ENCODE measurements around the gene CARS2.
"Not testable (repeated sequence)": the region's sequence is repeated elsewhere in the genome, so short reads cannot be mapped to it uniquely, and the experiment has no call there.

CARS2 gene

GRCh38 chr13:110681868-110682550 lies 23.9 kb downstream of the CARS2 start:
- DNase-seq: no peak

DNA sequence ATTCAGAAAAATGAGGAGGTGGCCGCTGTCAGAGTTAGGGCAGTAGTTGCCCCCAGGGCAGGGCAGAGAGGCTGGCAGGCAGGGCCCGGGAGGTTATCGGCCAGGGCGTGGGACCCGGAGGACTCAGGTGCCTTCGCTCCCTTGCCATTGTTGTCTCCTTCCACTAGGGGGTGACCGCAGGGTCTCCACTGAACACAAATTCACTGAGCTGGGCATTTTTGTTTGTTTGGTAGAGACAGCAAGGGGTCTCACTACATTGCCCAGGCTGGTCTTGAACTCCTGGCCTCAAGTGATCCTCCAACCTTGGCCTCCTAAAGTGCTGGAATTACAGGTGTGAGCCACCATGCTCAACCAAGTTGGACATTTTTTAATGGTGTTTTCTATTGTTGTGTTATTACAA lies 25.1 kb downstream of the CARS2 start:
- no peak for DNase-seq

DNA sequence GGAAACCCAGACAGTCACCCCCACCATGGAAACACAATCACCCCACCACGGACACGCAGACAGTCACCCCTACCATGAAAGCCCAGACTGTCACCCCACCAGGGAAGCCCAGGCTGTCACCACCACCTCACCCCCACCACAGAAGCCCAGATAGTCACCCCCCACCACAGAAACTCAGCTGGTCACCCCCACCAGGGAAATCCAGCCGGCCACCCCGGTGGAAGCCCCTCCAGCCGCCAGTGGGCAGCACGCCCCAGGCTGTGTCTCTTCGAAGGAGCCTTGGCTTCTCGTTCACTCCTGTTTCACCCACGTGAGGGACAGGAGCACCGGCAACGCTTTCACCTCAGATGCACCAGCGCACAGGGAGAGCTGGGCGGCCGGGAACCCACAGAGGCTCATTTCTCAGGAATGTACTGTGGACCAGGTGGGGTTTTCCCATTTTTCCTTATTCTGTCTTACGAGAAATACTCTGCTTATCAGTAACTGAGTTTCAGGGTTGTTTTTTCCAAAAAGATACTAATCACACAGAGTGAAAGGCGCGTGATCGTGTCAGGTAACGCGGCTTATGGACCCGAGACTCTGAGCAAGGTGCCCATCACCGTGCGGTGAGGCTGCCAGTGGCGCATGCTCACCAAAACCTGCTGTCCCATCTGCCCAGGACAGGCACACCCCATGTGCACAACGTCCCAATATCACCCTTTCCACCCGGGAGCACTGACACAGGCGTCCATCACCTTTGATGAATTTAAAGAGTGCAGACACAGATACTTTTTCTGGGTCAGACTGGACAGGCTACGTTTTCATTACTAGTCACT lies 28.0 kb downstream of the CARS2 start:
- no peak for DNase-seq

GRCh38 chr13:110676595-110677587 lies 29.0 kb downstream of the CARS2 start:
- DNase-seq: no peak

DNA sequence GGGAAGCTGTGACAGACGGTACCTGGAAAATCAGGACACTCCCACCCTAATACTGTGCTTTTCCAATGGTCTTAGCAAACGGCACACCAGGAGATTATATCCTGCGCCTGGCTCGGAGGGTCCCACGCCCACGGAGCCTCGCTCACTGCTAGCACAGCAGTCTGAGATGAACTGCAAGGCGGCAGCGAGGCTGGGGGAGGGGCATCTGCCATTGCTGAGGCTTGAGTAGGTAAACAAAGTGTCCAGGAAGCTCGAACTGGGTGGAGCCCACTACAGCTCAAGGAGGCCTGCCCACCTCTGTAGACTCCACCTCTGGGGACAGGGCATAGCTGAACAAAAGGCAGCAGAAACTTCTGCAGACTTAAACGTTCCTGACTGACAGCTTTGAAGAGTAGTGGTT lies 36.1 kb downstream of the CARS2 start:
- not testable (repeated sequence) for DNase-seq

- no peak for DNase-seq
These were observed 36.9 kb downstream of the CARS2 start for GRCh38 chr13:110669036-110669435.

- no peak for DNase-seq
These were observed 39.7 kb downstream of the CARS2 start for GRCh38 chr13:110666255-110666533.

DNA sequence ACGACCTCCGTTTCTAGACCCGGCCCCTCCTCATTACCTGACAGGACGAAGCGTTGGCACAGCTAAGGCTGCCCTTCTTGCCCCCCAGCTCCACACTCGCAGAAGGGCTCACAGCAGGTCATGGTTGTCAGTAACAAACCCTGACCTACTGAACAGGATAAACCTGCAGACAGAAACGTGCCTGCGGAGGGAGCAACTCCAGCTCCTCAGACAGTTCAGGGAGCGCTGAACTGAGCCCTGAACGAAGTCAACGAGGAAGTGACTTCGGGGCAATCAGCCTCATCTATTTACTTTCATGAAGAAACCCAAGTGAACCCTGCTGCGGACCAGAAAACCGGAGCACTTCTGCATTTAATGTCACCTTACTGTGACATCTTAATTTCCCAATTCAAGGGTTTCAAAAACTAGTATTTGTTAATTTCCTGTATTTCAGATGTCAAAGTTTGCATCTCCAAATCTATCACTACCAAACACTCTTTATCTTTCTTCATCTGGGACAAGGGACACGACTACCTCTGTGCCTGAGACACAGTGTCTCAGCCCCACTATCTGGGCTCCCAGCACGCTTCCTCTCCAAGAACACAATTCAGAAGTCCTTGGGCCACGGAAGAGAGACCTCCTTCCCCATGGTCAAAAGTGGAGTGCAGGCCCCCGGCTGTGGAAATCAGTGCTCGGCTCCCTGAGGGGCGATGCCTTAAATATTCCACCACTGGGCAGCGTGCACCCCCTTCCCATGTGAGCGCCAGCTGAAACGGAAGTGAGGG lies 40.2 kb downstream of the CARS2 start:
- no peak for DNase-seq

DNA sequence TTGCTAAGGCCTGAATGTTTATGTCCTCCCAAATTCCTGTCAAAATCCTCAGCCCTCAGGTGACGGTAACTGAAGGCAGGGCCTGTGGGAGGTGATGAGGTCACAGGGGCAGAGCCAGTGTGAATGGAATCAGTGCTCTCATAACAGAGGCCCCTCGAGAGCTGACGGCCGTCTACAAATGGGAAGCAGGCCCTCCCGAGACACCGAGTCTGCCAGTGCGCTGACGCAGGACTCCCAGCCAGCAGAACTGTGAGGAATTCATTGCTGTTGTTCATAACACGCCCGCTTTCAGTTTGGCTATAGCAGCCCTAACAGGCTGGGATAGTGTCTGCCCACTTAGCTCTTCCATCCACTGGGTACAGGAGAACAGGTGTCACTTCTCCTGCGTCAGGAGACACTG lies 41.2 kb downstream of the CARS2 start:
- DNase-seq: no peak

GRCh38 chr13:110664041-110664440 lies 41.9 kb downstream of the CARS2 start:
- DNase-seq: no peak

GRCh38 chr13:110663491-110663890 lies 42.4 kb downstream of the CARS2 start:
- DNase-seq: no peak

DNA sequence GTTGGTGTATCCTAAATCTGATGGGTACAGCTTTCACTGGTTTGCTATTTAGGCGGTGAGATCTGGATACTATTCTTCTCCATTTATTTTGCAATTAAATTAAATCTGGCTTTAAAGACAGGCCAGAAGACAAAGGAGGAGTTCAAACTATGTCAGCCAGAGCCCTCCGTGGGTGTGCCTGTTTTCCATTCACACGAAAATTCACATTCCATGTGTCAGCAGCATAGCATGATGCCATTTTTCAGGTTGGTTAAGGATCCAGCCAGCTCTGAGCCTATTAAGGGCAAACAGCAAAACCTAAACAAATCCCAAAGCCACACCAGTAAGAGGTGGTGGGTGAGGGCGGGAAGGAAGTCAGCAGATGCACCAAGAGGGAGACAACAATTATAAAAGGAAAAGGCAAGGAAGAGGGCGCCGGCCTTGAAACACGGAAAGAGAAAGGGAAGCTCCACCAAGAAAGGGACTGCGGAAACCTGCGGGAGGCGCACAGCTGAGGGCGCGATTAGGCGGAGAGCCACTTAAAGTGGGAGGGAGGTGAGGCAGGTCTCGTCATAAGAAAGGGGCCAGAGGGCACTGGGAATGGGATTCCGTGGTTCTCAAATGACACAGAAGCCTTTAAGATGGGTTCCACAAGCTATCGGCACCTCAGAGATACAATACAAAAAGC lies 43.0 kb downstream of the CARS2 start:
- no peak for DNase-seq

- no peak for DNase-seq
These were observed 43.8 kb downstream of the CARS2 start for GRCh38 chr13:110662091-110662490.

DNA sequence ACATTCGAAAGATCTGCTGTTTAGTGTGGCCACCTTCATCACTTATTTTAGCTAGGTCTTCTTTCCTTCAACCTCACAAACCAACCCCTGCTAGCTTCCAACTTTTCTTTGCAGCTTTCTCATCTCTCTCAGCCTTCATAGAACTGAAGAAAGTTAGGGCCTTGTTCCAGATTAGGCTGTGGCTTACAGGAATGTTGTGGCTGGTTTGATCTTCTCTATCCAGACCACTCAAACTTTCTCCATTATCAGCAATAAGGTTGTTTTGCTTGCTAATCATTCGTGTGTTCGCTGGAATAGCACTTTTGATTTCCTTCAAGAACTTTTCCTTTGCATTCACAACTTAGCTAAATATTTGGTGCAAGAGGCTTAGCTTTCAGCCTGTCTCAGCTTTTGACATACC lies 44.7 kb downstream of the CARS2 start:
- DNase-seq: no peak

- not testable (repeated sequence) for DNase-seq
These were observed 47.6 kb downstream of the CARS2 start for GRCh38 chr13:110658218-110658911.

DNA sequence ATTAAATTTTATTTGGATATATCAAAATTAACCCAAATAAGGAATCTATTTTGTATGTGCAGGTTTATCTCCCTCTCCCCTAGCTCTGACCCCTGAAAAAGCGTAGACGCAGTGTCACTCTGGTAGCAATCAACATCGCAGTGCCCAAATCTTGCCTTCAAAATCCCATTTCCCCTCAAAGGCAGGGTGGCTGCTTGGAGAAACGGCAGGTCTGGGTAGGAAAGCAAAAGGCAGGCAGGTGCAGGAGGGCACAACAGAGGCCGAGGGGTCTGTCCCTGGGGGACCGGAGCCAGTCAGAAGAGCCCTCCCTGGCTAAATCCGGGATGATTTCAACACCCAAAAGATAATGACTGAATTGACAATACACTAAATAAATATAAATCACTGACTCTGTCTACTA lies 48.7 kb downstream of the CARS2 start:
- DNase-seq: no peak

GRCh38 chr13:110653851-110654250 lies 52.1 kb downstream of the CARS2 start:
- no peak for DNase-seq

DNA sequence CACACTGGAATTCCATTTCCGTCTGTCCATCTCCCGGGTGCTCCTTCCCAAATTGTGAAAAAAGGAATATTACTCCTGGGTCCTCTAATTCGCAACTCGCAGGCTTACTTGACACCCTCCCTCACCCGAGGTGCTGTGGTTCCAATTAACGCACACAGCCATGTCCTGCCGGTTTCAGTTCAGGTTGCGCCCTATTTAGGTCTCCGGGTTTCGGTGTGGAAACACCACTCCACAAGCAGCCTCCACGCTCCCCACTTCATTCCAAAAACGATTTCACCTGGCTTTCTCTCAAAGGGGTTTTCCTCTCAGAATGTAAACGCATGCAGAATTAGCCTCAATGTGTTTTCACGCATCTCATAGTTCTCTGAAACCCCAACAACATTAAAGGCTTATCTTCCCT lies 52.6 kb downstream of the CARS2 start:
- DNase-seq: no peak

GRCh38 chr13:110652764-110653163 lies 53.2 kb downstream of the CARS2 start:
- no peak for DNase-seq

DNA sequence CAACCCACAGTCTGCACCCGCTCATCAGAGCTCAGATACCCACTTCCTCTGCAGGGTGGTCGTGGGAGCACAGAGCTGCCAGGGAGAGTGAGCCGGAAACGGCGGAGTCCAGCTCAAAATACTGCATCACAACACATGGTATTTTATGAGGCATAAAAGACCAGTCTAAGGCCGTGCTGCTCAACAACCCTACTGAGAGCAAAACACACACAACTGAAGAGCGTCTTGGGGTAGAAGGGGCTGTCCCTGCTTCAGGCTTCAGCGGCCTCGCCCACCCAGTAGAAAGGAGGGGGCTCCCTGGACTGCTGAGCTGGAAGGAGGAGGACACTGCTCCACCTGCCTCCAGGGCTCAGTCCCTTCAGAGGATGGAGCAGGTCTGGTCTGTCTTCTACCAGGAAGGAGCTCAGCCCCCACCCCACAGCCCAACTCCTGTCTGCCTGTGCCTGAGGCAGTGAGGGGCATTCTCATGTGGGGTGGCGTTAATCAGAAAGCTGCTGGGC lies 53.6 kb downstream of the CARS2 start:
- DNase-seq: no peak

- no peak for DNase-seq
These were observed 54.1 kb downstream of the CARS2 start for GRCh38 chr13:110651726-110652230.
